Measurements from ENCODE around the gene SPATA13.

The SPATA13 gene

DNA sequence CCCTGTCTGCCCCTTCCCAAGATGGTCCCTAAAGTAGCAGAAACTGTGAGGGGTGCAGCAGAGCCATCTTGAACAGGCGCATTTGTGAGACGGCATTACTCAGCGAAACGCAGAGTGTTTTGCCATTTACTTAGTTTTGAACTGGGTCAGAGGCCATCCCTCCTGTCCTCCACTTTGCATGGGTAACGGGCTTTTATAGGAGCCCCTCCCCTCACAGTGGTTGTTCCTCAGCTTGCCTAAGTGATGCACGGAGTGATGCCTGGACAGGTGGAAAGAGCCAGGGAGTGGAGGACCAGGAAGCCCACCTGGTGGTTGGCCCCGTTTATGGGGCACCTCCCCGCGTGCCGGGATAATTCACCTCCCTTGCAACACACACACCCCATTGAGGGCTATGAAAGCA is 80.8 kb downstream of the SPATA13 start:
- Histone ChIP-seq H3K27me3 (ENCODE audit: insufficient read depth, low read depth) (no peaks in the 10 kb centered on the region), H3K36me3 (ENCODE audit: insufficient read depth) (no peaks in the 10 kb centered on the region), H3K27ac (no peak overlapping the region), H2AFZ (ENCODE audit: low read depth) (no peak overlapping the region), H4K20me1 (ENCODE audit: insufficient read depth) (no peaks in the 10 kb centered on the region), H3K4me1 (ENCODE audit: low read depth, poor library complexity, severe bottlenecking) (no peaks in the 10 kb centered on the region), H3K4me2 (no peak overlapping the region), H3K79me2 (ENCODE audit: insufficient read depth, low read depth) (no peaks in the 10 kb centered on the region), H3K9ac (no peak overlapping the region), H3K4me3 (IDR thresholded peaks at IDR 0.05; ENCODE audit: insufficient read depth, low read depth, low read length) (no peak overlapping the region)
- TF ChIP-seq, protein P1, sequence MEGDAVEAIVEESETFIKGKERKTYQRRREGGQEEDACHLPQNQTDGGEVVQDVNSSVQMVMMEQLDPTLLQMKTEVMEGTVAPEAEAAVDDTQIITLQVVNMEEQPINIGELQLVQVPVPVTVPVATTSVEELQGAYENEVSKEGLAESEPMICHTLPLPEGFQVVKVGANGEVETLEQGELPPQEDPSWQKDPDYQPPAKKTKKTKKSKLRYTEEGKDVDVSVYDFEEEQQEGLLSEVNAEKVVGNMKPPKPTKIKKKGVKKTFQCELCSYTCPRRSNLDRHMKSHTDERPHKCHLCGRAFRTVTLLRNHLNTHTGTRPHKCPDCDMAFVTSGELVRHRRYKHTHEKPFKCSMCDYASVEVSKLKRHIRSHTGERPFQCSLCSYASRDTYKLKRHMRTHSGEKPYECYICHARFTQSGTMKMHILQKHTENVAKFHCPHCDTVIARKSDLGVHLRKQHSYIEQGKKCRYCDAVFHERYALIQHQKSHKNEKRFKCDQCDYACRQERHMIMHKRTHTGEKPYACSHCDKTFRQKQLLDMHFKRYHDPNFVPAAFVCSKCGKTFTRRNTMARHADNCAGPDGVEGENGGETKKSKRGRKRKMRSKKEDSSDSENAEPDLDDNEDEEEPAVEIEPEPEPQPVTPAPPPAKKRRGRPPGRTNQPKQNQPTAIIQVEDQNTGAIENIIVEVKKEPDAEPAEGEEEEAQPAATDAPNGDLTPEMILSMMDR (conservative IDR thresholded peaks at IDR 0.05; ENCODE audit: low read depth, low read length), result no peak

DNA sequence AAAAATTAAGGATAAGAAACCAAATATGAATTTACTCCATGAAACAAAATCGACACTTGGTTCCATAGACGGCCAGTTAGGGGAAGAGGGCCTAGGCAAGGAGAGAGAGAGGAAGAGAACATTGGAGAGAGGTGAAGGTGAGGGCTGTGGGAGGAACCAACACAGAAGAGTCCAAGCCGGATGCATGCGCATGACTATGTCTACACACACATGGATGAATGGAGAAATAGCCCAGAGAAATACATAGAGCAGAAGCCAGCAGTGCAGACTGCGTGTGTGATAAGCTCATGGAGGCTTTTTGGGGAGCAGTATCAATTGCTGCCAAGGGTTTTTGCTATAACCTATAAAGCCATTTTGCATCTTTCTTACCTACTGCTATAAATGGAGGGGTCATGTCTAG is 81.6 kb downstream of the SPATA13 start:
- Histone ChIP-seq H3K4me3 (IDR thresholded peaks at IDR 0.05; ENCODE audit: insufficient read depth, low read depth, low read length) (no peak overlapping the region), H3K4me2 (no peak overlapping the region), H3K9ac (no peak overlapping the region), H4K20me1 (ENCODE audit: insufficient read depth) (no peaks in the 10 kb centered on the region), H3K27me3 (ENCODE audit: insufficient read depth, low read depth) (no peaks in the 10 kb centered on the region), H3K79me2 (ENCODE audit: insufficient read depth, low read depth) (no peaks in the 10 kb centered on the region), H3K27ac (no peak overlapping the region), H2AFZ (ENCODE audit: low read depth) (no peak overlapping the region), H3K36me3 (ENCODE audit: insufficient read depth) (no peaks in the 10 kb centered on the region), H3K4me1 (ENCODE audit: low read depth, poor library complexity, severe bottlenecking) (no peaks in the 10 kb centered on the region)
- TF ChIP-seq, protein P1 (conservative IDR thresholded peaks at IDR 0.05; ENCODE audit: low read depth, low read length), result no peak

- H2AFZ ChIP-seq (ENCODE audit: low read depth), result no peak overlapping the region
- H3K9ac ChIP-seq, result no peak overlapping the region
- TF ChIP-seq, protein P1 (conservative IDR thresholded peaks at IDR 0.05; ENCODE audit: low read depth, low read length), result no peak
- no peaks in the 10 kb centered on the region for H3K27me3 ChIP-seq (ENCODE audit: insufficient read depth, low read depth)
- H3K4me1 ChIP-seq (ENCODE audit: low read depth, poor library complexity, severe bottlenecking), result no peaks in the 10 kb centered on the region
- no peak overlapping the region for H3K4me3 ChIP-seq (IDR thresholded peaks at IDR 0.05; ENCODE audit: insufficient read depth, low read depth, low read length)
- H3K79me2 ChIP-seq (ENCODE audit: insufficient read depth, low read depth), result no peaks in the 10 kb centered on the region
- no peaks in the 10 kb centered on the region for H4K20me1 ChIP-seq (ENCODE audit: insufficient read depth)
- H3K36me3 ChIP-seq (ENCODE audit: insufficient read depth), result no peaks in the 10 kb centered on the region
- no peak overlapping the region for H3K4me2 ChIP-seq
- H3K27ac ChIP-seq, result no peak overlapping the region
These were observed 82.8 kb downstream of the SPATA13 start for GRCh38 chr13:24243302-24243701.

DNA sequence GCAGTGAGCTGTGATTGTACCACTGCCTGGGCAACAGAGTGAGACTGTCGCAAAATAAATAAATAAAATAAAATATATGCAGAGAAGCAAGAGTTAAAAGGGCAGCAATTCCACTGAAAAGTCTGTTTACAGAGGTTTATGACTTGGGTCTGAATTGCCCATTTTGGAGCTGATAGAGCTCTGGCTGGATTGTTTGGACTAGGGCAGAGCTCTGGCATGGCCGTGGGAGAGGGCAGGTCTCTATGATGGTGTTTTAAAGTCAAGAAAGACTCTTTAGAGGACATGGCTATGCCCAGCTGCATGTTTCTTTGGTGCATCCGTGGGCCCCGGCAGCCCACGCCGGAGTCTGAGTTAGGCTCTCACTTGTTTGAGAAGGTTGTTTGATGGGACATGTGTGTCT is 84.3 kb downstream of the SPATA13 start:
- Histone ChIP-seq H3K79me2 (ENCODE audit: insufficient read depth, low read depth) (no peaks in the 10 kb centered on the region), H3K4me3 (IDR thresholded peaks at IDR 0.05; ENCODE audit: insufficient read depth, low read depth, low read length) (no peak overlapping the region), H3K9ac (no peak overlapping the region), H3K27me3 (ENCODE audit: insufficient read depth, low read depth) (no peaks in the 10 kb centered on the region), H3K4me2 (no peak overlapping the region), H3K36me3 (ENCODE audit: insufficient read depth) (no peaks in the 10 kb centered on the region), H3K4me1 (ENCODE audit: low read depth, poor library complexity, severe bottlenecking) (no peaks in the 10 kb centered on the region), H3K27ac (no peak overlapping the region), H4K20me1 (ENCODE audit: insufficient read depth) (no peaks in the 10 kb centered on the region), H2AFZ (ENCODE audit: low read depth) (no peak overlapping the region)
- TF ChIP-seq, protein P1 (conservative IDR thresholded peaks at IDR 0.05; ENCODE audit: low read depth, low read length), result no peak

Measured in KMS-11 (cell line).